ENCODE data around the gene PARM1. TPM values are rescaled to one million over a fixed set of nuclear protein-coding genes. Genes with fewer than 3 reads are reported as not detected.
"Not testable (repeated sequence)": the region's sequence is repeated elsewhere in the genome, so short reads cannot be mapped to it uniquely, and the experiment has no call there.

The PARM1 gene
- total RNA-seq, 3 donors from 2014 or later: 0.08 to 0.19 (median 0.15) TPM

DNA sequence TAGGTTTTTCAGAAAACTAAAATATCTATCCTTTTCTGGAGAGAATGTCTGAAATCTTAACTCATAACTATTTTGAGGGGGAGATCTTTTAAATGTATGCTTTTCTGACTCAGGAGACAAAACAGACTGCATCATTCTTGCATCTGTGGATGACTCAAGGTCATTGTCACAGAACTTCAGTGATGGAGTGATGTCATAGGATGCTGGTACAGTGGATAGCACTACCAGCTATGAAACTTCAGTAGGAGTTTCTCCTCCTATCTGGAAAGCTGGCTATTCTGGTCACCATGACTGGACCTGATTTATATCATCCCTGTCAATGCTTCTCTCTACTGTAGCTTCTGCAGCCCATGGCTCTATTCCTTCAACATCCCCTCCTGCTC, 50.3 kb downstream of the PARM1 start:
- no peak overlapping the region for H3K4me3 Mint-ChIP-seq
- H3K4me1 Mint-ChIP-seq (ENCODE audit: low read depth): no peaks in the 10 kb centered on the region
- ATAC-seq (no peak), DNase-seq (no peak)
- no peaks in the 10 kb centered on the region for H3K36me3 Mint-ChIP-seq (ENCODE audit: insufficient read depth)
- no peaks in the 10 kb centered on the region for H3K27me3 Mint-ChIP-seq (ENCODE audit: low read depth)
- H3K9me3 Mint-ChIP-seq: peaks cover 10% of the 10 kb centered on the region

DNA sequence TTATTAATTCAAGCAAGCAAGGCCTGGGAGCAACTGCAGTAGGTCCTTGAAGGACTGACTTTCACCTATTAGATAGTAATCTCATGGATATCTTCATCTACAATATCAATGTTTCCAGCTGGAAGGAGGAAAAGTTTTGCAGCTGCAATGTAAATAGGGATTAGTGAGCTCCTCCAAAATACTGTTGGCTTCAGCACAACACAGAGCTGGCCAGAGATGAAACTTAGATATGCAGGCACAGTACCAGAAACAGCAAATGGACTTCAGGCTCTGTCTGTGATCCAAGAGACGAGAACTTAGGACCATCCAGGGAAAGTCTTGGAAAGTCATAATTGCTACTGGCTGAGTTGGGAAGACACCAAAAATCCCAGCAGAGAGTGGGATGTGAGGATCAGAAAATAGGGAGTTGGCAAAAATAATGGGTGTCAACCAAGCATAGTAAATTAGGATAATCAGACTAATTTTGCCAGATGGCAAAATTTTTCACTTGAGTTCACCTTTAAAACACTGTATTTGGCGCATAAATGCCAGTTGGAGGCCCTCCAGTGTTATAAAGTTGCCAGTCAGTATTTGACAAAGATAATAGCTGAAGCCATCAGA, 57.5 kb downstream of the PARM1 start:
- H3K9me3 Mint-ChIP-seq: no peaks in the 10 kb centered on the region

DNA sequence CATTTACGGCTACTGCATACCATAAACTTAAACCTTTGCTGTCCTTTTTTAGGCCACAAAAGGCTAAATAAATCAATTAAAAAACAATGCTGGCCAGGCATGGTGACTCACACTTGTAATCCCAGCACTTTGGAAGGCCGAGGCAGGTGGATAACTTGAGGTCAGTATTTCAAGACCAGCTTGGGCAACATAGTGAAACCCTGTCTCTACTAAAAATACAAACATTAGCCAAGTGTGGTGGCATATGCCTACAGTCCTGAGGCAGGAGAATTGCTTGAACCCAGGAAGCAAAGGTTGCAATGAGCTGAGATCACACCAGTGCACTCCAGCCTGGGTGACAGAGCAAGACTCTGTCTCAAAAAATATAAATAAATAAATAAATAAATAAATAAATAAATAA, 61.5 kb downstream of the PARM1 start:
- not testable (repeated sequence) for DNase-seq; ATAC-seq; H3K9me3 Mint-ChIP-seq; H3K27me3 Mint-ChIP-seq (ENCODE audit: low read depth); H3K36me3 Mint-ChIP-seq (ENCODE audit: insufficient read depth); H3K4me1 Mint-ChIP-seq (ENCODE audit: low read depth); H3K4me3 Mint-ChIP-seq

More for the DNA sequence above, 57.5 kb downstream of the PARM1 start:
- ATAC-seq: no peak
- Mint-ChIP-seq H3K36me3 (ENCODE audit: insufficient read depth) (no peaks in the 10 kb centered on the region), H3K27me3 (ENCODE audit: low read depth) (no peaks in the 10 kb centered on the region), H3K4me3 (no peak overlapping the region), H3K4me1 (ENCODE audit: low read depth) (no peaks in the 10 kb centered on the region)
- DNase-seq: no peak

DNA sequence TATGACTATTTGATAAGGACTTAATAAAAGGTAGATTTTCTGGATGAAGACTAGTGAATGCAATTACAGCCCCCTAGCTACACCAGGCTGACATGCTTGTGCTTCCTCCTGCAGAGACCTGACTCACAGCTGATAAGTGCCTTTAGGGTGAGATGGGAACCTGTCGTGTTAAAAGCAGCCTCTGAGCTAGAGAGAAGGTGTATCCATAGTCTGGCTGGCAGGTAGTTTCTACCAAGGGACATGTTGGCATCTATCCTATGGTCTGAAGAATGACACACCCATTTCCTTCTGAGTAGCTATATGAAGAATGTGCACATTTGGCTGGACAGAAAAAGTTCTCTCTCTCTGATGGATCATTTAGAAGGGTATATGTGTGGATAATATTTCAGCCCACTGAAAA, 64.1 kb downstream of the PARM1 start:
- Mint-ChIP-seq H3K4me3 (no peak overlapping the region), H3K9me3 (no peaks in the 10 kb centered on the region), H3K4me1 (ENCODE audit: low read depth) (no peaks in the 10 kb centered on the region), H3K36me3 (ENCODE audit: insufficient read depth) (no peaks in the 10 kb centered on the region), H3K27me3 (ENCODE audit: low read depth) (peaks cover 2% of the 10 kb centered on the region)
- no peak for ATAC-seq
- no peak for DNase-seq

DNA sequence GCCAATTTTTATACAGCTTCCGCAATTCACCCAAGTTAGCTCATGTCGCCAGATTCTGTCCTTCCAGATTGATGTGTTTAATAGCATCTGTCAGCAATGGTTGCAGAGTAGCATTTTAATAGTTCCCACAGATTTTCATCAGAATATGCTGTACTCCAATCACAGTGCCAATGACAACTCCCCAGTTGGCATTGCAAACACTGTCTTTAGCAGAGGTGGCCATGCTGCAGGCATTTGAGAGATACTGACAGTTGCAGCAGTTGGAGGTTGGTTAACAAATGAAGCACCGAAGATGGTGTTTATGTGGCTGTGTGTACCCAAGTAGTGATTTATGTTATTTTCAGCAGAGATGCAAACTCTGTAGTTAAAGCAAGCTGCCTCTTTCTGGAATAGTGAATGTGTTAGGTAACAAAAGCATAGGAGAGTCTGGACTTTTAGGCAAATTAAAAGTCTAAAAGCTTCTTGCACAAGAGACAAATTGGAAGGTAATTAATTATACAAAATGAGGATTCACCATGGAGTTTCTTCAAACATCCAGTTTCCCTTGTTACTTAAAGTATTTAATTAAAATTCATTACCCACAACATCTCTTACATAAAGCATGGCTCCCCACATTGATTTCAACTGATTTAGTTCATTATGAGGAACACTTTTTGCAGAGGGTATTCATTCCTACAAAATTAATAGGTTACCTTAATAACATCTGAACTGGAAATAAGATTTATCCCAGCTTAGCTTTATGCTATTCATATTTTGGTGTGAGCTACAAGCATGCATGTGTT, 65.2 kb downstream of the PARM1 start:
- no peaks in the 10 kb centered on the region for H3K9me3 Mint-ChIP-seq
- H3K36me3 Mint-ChIP-seq (ENCODE audit: insufficient read depth): no peaks in the 10 kb centered on the region
- H3K4me3 Mint-ChIP-seq: no peak overlapping the region
- H3K4me1 Mint-ChIP-seq (ENCODE audit: low read depth): no peaks in the 10 kb centered on the region
- ATAC-seq (no peak), DNase-seq (no peak)
- peaks cover 2% of the 10 kb centered on the region for H3K27me3 Mint-ChIP-seq (ENCODE audit: low read depth)

DNA sequence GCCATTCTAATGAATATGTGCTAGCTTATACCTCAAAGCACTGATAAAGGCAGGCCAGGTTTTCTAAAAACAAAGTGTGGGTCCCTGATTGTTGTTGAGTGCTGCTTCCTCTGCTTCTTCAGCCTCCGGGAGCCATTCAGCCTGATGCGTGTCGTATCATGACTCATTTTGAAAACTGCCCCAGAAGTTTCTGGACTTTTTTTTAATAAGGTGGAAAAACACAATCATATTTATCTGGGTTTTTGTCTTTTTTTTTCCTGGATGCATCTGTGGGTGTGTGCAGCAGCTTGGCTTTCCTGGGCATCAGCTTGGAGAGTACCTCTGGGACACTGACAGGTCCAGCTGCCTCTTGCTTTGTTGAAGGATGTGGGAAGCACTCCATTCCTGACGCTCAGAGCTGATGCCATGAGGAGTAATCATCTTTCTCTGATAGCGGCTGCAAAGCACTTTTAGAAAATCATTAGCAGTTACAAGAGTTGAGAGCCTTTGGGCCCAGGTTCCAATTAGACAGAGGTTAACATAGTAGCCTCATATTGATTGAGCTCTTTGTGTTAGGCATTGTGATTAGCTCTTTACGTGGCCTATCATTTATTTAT, 66.9 kb downstream of the PARM1 start:
- H3K27me3 Mint-ChIP-seq (ENCODE audit: low read depth): peaks cover 2% of the 10 kb centered on the region
- H3K9me3 Mint-ChIP-seq: peaks cover 3% of the 10 kb centered on the region
- no peaks in the 10 kb centered on the region for H3K4me1 Mint-ChIP-seq (ENCODE audit: low read depth)
- no peaks in the 10 kb centered on the region for H3K36me3 Mint-ChIP-seq (ENCODE audit: insufficient read depth)
- DNase-seq (no peak), ATAC-seq (no peak)
- H3K4me3 Mint-ChIP-seq: no peak overlapping the region

DNA sequence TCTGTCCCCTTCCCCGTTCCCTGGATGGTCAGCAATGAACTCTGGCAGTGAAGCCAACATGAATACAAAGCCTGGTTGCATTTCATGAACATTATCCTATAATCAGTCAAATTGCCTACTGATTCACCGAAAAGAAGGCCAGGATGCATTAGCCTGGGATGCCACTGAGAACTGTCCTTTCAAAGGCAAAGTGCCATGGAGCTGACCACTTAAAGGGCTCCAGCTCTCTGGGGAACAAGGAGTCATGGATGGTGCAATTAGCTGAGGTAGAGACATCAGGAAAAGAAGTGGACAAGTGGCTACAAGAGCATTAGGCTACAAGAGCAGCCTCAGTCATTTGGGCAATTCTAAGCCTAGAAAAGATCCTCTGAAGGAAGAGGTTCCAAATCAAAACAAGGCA, 69.0 kb downstream of the PARM1 start:
- Mint-ChIP-seq H3K4me3 (no peak overlapping the region), H3K27me3 (ENCODE audit: low read depth) (peaks cover 2% of the 10 kb centered on the region), H3K36me3 (ENCODE audit: insufficient read depth) (no peaks in the 10 kb centered on the region), H3K9me3 (peaks cover 3% of the 10 kb centered on the region), H3K4me1 (ENCODE audit: low read depth) (no peaks in the 10 kb centered on the region)
- no peak for DNase-seq
- no peak for ATAC-seq

DNA sequence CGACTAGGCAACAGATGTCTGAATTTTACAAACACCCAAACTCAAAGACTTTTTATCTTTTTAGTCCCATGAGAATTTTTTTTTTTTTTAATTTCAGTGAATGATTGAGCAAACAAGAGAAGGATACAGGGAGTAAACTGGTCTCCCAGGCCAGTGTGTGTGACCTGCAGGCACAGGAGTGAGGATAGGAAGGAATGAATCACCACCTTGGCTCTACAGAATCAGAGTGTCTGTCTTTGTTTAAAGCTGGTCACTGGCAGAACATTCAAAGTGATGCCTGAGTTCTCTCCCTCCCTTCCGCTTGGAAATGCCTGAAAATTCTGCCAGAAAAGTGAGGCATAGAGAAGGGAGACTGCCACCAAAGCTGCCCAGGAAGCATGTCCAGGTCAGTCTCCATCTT, 69.5 kb downstream of the PARM1 start:
- Mint-ChIP-seq H3K36me3 (ENCODE audit: insufficient read depth) (no peaks in the 10 kb centered on the region), H3K4me3 (no peak overlapping the region)
- ATAC-seq: no peak

DNA sequence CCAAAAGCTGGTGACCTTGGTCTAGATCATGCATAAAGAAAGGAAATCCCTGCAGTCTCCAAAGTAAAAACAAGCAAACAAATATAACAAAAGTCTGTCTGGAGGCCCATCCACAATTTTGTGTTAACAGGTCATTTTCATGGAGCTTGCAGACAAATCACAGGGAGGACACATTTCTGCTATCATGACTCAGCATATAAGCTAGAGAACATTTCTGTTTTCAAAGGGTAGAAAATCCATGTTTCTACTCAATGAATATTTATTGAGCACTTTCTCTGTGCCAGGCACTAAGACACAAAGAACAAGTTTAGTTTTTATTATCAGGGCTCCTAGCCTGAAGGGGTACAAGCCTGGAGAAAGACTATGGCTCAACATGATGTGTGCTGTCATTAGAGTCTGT, 71.1 kb downstream of the PARM1 start:
- ATAC-seq: no peak
- H3K9me3 Mint-ChIP-seq: peaks cover 11% of the 10 kb centered on the region
- no peaks in the 10 kb centered on the region for H3K36me3 Mint-ChIP-seq (ENCODE audit: insufficient read depth)
- H3K27me3 Mint-ChIP-seq (ENCODE audit: low read depth): no peaks in the 10 kb centered on the region
- no peaks in the 10 kb centered on the region for H3K4me1 Mint-ChIP-seq (ENCODE audit: low read depth)
- no peak for DNase-seq
- H3K4me3 Mint-ChIP-seq: no peak overlapping the region

More for the DNA sequence above, 69.5 kb downstream of the PARM1 start:
- no peaks in the 10 kb centered on the region for H3K4me1 Mint-ChIP-seq (ENCODE audit: low read depth)
- peaks cover 4% of the 10 kb centered on the region for H3K9me3 Mint-ChIP-seq
- H3K27me3 Mint-ChIP-seq (ENCODE audit: low read depth): peaks cover 2% of the 10 kb centered on the region
- no peak for DNase-seq

DNA sequence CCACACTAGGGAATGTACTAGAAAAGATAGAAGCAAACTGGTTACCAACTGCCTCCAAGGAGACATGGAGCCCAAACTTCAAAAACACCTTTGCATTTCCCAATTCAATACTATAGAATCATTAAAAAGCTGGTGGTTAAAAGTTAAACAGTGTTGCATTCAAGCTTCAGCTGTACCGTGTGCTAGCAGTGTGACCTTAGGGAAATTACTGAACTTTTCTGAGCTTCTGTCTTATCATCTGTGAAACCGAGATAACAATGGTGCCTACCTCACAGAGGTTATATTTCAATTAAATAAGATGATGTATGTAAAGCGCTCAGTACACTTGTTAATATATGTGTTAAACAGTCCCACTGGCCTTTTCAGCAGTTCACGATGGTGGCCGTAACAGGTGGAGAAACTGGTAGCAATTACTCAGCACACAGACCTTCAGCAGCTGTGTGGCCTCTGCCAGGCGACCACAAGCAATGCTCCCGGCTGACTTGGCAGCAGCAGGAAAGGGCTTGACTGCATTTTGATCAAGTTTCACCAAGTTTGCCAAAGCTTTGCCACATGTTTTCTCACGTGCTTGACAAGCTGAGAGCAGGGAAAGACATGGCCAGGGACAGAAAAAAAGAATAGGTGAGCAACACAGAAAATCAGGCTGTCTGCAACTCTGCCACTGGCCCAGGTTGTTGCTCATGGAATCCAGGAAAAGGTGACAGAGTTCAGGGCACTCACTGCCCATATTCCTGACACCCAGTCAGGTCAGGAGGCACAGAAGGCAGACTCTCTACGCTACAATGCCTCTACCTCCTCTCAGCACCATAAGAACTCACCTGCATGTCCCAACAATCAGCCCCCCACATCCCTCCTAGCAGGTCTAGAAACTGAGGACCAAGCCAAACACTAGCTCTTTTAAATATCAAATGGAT, 72.1 kb downstream of the PARM1 start:
- Mint-ChIP-seq H3K36me3 (ENCODE audit: insufficient read depth) (no peaks in the 10 kb centered on the region), H3K9me3 (peaks cover 11% of the 10 kb centered on the region), H3K4me3 (no peak overlapping the region), H3K4me1 (ENCODE audit: low read depth) (no peaks in the 10 kb centered on the region), H3K27me3 (ENCODE audit: low read depth) (no peaks in the 10 kb centered on the region)
- ATAC-seq (no peak), DNase-seq (no peak)

DNA sequence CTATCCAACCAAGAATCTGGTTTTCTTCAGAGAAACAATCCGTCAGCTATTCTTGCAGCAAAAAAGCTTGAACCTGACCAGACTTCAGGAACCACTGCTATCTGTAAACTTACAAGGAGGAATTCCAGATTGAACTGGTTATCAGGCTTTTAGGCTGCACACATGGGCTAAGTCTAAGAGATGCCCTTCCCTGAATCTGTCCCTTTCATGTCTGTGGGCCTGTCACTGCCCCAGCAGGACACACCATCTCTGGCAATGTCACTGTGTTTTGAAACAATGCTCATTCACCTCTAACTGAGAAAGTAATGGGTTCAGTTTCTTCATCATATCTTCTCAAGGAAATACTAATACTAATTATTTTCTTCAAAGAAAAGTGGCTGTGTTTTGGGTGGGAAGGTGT, 72.8 kb downstream of the PARM1 start:
- ATAC-seq (no peak), DNase-seq (no peak)
- Mint-ChIP-seq H3K4me3 (no peak overlapping the region), H3K27me3 (ENCODE audit: low read depth) (no peaks in the 10 kb centered on the region), H3K9me3 (peaks cover 11% of the 10 kb centered on the region), H3K4me1 (ENCODE audit: low read depth) (no peaks in the 10 kb centered on the region), H3K36me3 (ENCODE audit: insufficient read depth) (no peaks in the 10 kb centered on the region)

DNA sequence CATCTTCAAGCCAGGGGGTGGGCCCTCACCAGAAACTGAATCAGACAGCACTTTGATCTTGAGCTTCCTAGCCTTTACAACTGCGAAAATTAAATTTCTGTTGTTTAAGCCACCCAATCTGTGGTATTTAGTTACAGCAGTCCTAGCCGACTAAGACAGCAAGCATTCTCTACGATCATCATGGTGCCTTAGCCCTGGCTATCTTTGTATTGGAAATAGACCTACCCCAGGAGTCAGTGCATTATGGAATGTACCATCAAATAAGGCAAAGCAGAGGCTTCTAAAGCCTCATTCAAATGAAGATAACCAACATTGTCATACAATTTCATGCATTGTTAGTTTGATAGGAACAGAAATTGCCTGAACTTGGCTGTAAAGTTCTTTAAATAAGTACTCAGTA, 75.0 kb downstream of the PARM1 start:
- DNase-seq: no peak
- Mint-ChIP-seq H3K4me1 (ENCODE audit: low read depth) (no peaks in the 10 kb centered on the region), H3K9me3 (peaks cover 11% of the 10 kb centered on the region), H3K27me3 (ENCODE audit: low read depth) (no peaks in the 10 kb centered on the region), H3K4me3 (no peak overlapping the region), H3K36me3 (ENCODE audit: insufficient read depth) (no peaks in the 10 kb centered on the region)
- ATAC-seq: no peak

DNA sequence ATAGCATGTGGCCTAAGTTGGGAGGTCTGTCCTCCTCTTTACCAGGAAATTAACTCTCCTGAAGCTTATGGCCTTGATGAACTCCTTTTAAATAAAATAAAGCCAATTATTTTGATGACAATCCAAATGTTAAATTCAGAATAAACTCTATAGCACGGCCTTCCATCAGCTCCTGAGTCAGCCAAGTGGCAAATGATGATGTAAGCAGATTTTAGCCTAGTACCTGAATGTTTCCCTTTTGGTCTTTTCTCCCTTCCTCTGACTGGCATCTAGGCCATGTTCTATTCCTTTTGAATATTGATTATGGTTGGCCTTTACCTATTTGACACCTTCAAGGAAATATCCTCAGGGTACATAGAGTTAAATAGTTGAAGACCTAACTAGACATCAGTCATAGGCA, 76.2 kb downstream of the PARM1 start:
- no peak for ATAC-seq
- DNase-seq: no peak
- Mint-ChIP-seq H3K27me3 (ENCODE audit: low read depth) (no peaks in the 10 kb centered on the region), H3K4me3 (no peak overlapping the region), H3K9me3 (peaks cover 12% of the 10 kb centered on the region), H3K36me3 (ENCODE audit: insufficient read depth) (no peaks in the 10 kb centered on the region), H3K4me1 (ENCODE audit: low read depth) (no peaks in the 10 kb centered on the region)

DNA sequence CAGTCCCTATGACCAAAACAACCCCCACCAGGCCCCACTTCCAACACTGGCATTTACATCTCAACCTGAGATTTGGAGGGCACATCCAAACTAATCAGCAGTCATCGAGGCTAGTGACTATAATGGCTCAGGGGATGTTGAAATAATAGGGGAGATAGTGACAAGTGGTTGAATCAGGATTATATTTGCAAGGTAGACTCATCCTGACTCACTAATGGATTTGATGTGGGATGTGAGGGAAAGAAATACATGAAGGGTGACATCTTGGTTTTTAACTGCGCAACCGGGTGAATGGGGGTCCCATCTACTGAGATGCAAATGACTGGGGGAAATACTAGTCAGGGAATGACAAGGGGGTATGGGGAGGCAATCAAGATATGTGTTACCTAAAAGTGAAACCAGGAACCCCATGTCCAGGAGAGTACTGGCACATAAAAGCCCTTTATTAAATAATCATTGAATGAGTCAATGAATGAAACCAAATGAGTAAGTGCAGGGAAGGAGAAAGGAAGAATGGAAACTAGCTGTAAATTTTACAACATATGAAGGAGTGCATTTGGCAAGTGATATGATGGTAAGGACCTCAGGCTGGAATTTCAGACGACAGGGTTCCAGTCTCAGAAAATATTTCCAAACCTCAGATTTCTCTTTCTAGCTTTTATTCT, 78.3 kb downstream of the PARM1 start:
- DNase-seq (no peak), ATAC-seq (no peak)
- Mint-ChIP-seq H3K9me3 (peaks cover 13% of the 10 kb centered on the region), H3K36me3 (ENCODE audit: insufficient read depth) (no peaks in the 10 kb centered on the region), H3K4me3 (no peak overlapping the region), H3K27me3 (ENCODE audit: low read depth) (no peaks in the 10 kb centered on the region), H3K4me1 (ENCODE audit: low read depth) (no peaks in the 10 kb centered on the region)

Measured in activated T-cell treated with anti-CD3 and anti-CD28 coated beads, Interleukin-2, amount 50 U/mL, for 4 hours (primary cell).